ENCODE data around the gene SH3GL2.

SH3GL2 gene

GRCh38 chr9:17658237-17658636 is 79.4 kb downstream of the SH3GL2 start:
- no peak for DNase-seq (ENCODE audit: low spot score)

GRCh38 chr9:17660158-17660557 is 81.3 kb downstream of the SH3GL2 start:
- no peak for DNase-seq (ENCODE audit: low spot score)

- DNase-seq (ENCODE audit: low spot score): no peak
Observed at GRCh38 chr9:17665450-17665849, 86.6 kb downstream of the SH3GL2 start.

GRCh38 chr9:17669206-17669605 is 90.3 kb downstream of the SH3GL2 start:
- DNase-seq (ENCODE audit: low spot score): no peak

GRCh38 chr9:17682684-17683083 is 103.8 kb downstream of the SH3GL2 start:
- DNase-seq (ENCODE audit: low spot score): no peak

GRCh38 chr9:17688834-17689233 is 110.0 kb downstream of the SH3GL2 start:
- DNase-seq (ENCODE audit: low spot score): no peak

- DNase-seq (ENCODE audit: low spot score): no peak
Observed at GRCh38 chr9:17694336-17694735, 115.5 kb downstream of the SH3GL2 start.

- DNase-seq (ENCODE audit: low spot score): no peak
Observed at GRCh38 chr9:17695482-17695881, 116.6 kb downstream of the SH3GL2 start.

GRCh38 chr9:17699615-17700330 is 120.9 kb downstream of the SH3GL2 start:
- no peak for DNase-seq (ENCODE audit: low spot score)

- DNase-seq (ENCODE audit: low spot score): no peak
Observed at GRCh38 chr9:17706347-17706746, 127.5 kb downstream of the SH3GL2 start.

- no peak for DNase-seq (ENCODE audit: low spot score)
Observed at GRCh38 chr9:17719053-17719452, 140.2 kb downstream of the SH3GL2 start.

- no peak for DNase-seq (ENCODE audit: low spot score)
Observed at GRCh38 chr9:17721954-17722353, 143.1 kb downstream of the SH3GL2 start.

GRCh38 chr9:17723656-17724055 is 144.8 kb downstream of the SH3GL2 start:
- no peak for DNase-seq (ENCODE audit: low spot score)

GRCh38 chr9:17725399-17726010 is 146.6 kb downstream of the SH3GL2 start:
- DNase-seq (ENCODE audit: low spot score): no peak

- no peak for DNase-seq (ENCODE audit: low spot score)
Observed at GRCh38 chr9:17726298-17726697, 147.4 kb downstream of the SH3GL2 start.

GRCh38 chr9:17730899-17731298 is 152.0 kb downstream of the SH3GL2 start:
- DNase-seq (ENCODE audit: low spot score): no peak

GRCh38 chr9:17731308-17731707 is 152.4 kb downstream of the SH3GL2 start:
- DNase-seq (ENCODE audit: low spot score): no peak

GRCh38 chr9:17734674-17735073 is 155.8 kb downstream of the SH3GL2 start:
- DNase-seq (ENCODE audit: low spot score): no peak

GRCh38 chr9:17735859-17736258 is 157.0 kb downstream of the SH3GL2 start:
- DNase-seq (ENCODE audit: low spot score): no peak

GRCh38 chr9:17739022-17739421 is 160.2 kb downstream of the SH3GL2 start:
- no peak for DNase-seq (ENCODE audit: low spot score)

GRCh38 chr9:17739736-17740135 is 160.9 kb downstream of the SH3GL2 start:
- no peak for DNase-seq (ENCODE audit: low spot score)

- no peak for DNase-seq (ENCODE audit: low spot score)
Observed at GRCh38 chr9:17742067-17742466, 163.2 kb downstream of the SH3GL2 start.

GRCh38 chr9:17744786-17745185 is 165.9 kb downstream of the SH3GL2 start:
- DNase-seq (ENCODE audit: low spot score): no peak

- DNase-seq (ENCODE audit: low spot score): no peak
Observed at GRCh38 chr9:17750269-17750668, 171.4 kb downstream of the SH3GL2 start.
